ENCODE data around the gene BLMH.
"Not testable (repeated sequence)": the region's sequence is repeated elsewhere in the genome, so short reads cannot be mapped to it uniquely, and the experiment has no call there.

The BLMH gene

DNA sequence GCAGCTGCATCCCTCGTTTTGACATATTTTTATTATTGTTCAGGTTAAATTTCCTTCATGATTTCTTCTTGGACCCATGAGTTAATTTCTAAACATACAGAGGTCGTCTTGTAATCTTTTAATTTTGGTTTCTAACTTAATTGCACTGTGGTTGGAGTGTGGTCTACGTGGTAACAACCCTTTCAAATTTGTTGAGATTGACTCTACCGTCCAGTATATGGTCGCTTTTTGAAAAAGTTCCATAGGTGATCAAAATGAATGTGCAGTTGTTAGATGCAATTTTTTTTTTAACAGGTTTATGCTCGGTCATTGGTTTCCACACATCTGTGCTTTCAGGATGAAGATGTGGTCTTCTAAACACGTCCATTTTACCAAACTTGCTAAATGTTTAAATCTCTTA, 45.3 kb downstream of the BLMH start:
- no peak for DNase-seq

- no peak for DNase-seq
These were observed 46.8 kb downstream of the BLMH start for GRCh38 chr17:30244853-30245385.

DNA sequence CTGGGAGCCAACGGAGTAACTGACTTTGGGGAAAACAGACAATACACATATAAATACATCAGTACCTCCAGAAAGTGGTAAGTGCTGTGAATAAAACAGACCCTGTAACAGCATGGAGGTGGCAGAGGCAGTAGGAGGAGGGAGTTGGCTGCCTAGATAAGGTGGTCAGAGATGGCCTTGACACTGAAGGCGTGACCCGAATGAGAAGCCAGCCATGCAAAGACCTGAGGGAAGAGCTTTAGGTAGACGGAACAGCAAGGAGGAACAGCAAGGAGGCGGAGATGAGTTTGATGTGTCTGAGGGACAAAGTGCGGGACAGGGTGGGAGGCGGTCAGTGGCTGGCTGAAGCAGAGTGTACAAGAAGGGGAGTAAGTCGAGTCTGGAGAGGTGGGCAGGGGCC, 48.2 kb downstream of the BLMH start:
- DNase-seq, result no peak

- no peak for DNase-seq
These were observed 48.7 kb downstream of the BLMH start for GRCh38 chr17:30243002-30243401.

DNA sequence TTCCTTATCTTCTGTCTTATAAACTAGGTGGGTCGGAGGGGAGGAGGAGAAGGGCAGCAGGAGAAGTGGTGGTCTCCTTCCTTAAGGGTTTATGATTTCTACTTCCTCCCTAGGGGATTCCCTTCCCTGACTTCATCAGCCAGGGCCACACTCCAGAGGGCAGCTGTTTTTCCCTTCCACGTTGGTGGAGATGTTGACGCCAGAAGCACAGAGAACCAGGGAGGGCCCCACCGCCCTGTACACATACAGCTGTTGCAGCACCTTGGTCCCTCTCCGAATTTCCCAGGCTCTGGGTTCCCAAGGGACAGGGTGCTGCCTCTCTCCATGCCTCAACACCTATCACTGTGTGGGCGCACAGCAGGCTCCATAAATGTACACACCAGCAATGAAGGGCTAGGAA, 50.7 kb downstream of the BLMH start:
- no peak for DNase-seq

DNA sequence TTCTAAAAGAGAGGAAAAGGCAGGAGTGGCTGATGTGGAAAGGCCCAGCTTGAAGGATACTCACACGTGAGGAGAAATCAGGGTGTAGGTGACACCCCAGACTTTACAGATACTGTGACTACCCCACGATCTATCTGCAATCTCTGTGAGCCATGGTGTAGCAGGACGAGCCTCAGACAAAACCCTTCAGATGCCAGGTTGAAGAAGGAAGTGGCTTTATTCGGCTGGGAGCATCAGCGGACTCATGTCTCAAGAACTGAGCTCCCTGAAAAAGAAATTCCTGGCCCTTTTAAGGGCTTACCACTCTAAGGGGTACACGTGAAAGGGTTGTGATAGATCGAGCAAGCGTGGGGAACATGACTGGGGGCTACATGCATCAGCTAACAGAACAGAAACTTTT, 51.6 kb downstream of the BLMH start:
- DNase-seq, result no peak

GRCh38 chr17:30239089-30239462, 52.7 kb downstream of the BLMH start:
- no peak for DNase-seq

DNA sequence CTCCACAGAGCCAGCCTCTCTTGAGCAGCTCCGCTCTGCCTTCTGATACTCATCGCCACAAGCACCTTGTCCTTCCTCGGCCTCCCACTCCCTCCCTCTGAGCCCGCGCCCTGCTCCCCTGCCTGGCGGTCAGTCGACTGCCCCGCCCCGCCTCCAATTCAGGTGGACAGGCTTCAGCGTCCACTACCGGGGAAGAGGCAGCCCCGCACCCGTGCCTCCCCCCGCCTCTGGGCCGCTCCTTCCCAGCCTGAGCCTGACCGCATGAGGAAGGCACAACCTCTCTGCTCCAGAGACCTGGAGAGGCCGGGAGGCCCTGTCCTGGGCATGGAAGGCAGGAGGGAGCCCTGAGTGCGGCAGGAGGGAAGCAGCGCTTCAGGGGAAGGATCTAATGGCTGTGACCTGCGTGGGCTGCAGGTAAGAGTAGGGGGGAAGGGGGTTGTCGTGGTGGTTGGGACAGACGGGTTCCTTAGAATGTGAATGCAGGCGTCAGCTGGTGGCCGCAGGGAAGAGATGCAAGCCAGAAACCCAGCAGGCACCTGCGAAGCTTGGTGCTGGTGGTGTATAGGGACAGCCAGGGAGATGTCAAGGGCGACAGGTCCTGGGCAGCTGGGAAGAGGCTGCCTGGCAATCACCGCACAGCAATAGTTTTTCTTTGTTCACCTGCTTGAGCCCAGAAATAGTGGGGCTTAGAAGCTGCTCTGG, 53.2 kb downstream of the BLMH start:
- no peak for DNase-seq

DNA sequence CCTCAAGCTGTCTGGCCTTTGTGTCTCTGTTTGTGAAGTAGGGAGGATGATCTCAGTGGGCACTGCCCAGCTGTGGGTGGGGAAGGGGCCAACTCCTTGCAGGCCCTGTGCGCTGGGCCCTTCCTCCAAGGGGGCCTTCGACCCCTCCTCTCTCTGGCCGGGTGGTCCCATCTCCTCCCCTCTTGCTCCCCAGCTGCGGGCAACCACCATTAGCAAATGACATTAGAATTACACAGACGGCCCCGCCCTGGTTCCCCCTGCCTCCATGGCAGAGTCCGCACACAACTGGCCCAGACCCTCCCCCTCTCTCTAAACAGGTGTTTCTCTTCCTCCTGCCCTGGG, 53.8 kb downstream of the BLMH start:
- DNase-seq, result no peak

DNA sequence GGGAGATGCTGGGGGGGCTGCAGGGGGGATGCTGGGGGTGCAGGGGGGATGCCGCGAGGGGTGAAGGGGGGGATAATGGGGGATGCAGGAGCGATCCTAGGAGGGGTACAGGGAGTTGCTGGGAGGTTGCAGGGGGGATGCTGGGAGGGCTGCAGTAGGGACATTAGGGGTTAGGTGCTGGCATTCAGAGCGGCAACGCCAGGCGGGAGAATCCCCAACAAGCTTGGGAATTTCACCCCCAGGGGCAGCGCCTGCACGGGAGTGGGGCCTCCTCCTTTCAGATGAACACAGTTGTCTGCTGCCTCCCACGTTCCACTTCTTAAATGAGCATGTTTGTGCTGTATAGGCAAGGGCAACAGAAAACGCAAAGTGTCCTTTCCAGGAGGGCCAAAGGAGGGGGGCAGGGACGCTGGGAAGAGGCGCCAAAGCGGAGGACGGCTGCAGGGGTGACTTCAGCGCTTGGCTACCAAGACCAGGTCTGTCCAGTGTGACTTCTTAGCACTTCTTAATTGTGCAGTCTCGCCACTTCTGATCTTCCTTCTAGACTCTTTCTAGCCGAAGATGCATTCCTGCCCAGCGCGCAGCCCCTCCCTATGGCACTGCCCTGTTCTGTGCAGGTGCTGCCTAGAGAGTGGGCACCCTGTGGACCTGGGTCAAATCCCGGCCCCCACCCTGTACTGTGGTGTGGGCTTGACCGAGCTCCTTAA, 54.3 kb downstream of the BLMH start:
- DNase-seq, result no peak

DNA sequence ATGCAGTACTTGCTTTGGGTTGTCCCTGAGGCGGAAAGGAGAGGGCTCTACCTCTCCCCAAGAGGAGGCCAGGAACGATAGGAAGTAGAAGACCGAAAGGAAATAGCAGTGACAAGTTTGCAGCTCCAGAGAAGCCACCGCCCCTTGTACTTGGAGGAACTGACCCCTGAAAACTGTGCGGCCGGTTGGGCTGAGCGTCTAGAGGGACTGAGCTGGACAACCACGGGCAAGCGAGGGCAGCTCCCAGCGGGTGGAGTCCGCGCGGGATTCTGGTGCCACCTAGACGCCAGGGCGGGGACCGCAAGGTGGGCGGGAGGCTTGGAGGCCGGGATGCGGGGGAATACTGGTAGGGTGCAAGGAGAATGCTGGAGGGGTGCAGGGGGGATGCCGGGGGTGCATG, 55.0 kb downstream of the BLMH start:
- peak; percentile 28 for DNase-seq

DNA sequence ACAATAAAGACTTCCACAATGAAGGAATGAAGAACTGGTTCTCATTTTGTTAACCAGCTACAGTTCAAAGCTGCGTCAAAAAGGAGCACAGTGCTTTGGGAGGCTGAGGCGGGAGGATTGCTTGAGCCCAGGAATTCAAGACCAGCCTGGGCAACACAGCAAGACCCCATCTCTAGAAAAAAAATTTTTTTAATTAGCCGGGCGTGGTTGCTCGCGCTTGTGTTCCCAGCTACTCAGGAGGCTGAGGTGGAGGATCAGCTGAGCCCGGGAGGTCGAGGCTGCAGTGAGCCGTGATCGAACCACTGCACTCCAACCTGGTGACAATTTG, 55.5 kb downstream of the BLMH start:
- DNase-seq, result peak; percentile 8

DNA sequence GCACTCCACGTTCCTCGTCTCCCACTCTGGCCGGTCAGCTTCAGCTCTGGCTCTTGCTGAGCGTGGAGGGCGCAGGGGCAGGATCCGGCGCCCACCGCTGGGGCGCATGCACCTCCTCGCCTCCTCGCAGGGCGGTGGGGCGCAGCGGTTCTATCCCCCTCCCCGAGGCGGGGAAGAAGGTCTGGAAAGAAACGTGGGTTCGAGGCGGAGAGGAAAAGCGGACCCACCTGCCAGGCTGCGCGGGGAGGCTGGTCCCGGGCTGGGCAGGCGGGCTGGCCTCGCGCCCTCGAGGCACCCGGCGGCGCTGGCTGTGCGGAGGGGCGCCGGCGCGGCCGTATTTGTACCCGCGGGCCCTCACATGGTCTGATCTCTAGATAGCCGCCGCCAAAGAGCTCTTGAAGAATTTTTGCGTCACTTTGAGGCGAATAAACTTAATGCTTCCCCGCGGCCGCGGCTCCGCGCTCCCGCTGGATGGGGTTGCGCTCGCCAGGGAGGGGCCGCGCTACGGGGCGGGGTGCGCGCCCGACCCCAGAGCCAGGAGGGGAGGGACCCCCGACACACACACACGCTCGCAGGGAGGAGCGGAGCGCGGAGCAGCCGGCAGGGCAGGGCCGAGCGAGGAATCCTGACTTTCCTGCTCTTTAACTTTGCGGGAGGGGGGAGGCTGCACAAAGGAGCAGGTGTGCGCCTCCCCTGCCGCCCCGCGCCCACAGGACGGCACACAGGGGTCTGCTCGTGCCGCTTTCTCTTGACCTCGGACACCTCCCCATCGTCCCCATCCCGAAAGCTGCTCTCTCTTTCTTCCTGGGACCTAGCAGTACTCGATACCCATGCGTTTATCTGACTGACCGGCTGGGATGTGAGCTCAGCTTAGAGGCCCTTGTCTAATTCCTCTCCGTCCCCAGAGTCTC, 56.1 kb downstream of the BLMH start, which contains the start of gene SLC6A4:
SLC6A4 (minus strand) TSS at position 312 of the 911 bp plus-strand sequence. CDS start 13,739 bp downstream, outside the sequence.
- peak; percentile 14 for DNase-seq

- DNase-seq, result no peak
These were observed 56.8 kb downstream of the BLMH start for GRCh38 chr17:30234964-30235363.

GRCh38 chr17:30234296-30234695, 57.4 kb downstream of the BLMH start:
- DNase-seq, result no peak

DNA sequence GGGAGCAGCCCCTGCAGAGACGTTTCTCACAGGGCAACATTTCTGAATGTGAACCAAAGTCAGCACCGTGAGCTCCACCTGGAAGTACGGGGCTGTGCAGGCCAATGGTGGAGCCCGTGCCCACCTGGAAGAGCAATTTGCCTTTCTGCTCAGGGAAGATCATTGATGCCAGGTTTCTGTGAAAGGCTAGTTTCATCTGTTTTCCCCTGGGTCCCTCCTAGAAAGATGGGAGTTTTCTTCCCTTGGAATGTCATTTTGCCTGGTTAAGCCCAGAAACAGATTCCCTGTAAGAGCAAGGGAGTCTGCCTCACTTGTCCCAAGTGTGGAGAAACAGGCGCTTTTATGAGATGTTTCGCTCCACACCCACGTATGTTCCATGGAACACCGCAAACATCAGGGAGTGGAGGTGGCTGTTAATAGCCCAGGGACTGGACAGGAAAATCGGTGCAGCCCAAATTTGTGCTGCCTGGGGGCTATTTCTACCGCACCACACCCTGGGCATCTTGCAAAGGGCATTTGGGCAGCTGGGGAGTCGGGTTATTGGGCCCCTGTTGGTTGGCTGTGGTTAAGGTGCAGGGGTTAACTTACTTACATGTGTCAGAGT, 58.8 kb downstream of the BLMH start:
- no peak for DNase-seq

- DNase-seq, result no peak
These were observed 59.5 kb downstream of the BLMH start for GRCh38 chr17:30232015-30232823.

- DNase-seq, result no peak
These were observed 61.1 kb downstream of the BLMH start for GRCh38 chr17:30230596-30231125.

- not testable (repeated sequence) for DNase-seq
These were observed 61.7 kb downstream of the BLMH start for GRCh38 chr17:30230009-30230408.

DNA sequence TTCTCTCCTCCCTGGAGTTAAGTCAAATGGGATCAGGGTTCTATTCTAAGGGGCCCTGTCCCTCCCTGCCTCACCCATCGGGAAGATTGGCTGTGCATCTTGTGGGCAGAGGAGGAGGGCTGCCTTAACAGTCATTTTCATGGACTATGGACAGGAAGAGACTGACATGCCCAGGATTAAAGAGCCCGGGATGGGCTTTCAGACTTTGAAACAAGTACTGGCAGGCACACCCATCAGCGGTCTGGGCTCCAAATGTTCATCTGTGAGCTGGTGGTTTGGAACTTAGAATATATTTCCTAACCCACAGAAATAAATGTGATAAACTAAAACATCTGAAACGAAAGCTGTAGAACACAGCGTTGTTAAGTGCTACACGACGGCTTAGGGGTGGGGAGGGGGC, 62.7 kb downstream of the BLMH start:
- DNase-seq, result no peak

DNA sequence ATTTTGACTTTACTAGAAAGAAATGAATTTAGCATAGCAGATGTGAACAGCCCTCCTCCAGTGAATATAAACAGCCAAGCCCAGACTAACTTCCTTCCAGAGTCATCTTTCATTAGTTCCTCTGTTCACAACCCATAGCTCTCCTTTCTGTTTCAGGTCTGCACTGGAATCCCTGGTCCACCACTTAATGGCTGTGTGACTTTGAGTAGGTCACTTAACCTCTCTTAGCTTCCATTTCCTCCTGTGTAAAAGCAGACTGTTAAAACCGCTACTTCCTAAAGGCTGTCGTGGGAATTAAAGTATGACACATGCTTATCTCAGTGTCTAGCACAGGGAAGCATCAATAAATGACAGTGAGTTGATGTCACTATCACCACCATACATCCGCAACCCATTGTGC, 63.7 kb downstream of the BLMH start:
- no peak for DNase-seq

- no peak for DNase-seq
These were observed 64.9 kb downstream of the BLMH start for GRCh38 chr17:30226878-30227277.
